CD4-positive, alpha-beta T cell treated with Interleukin-12 subunit alpha and Interleukin-12 subunit beta, for 1 hour (primary cell): ENCODE data around the gene CTU2.
A peak's percentile ranks its signal among the peaks of the same experiment; 100 is the strongest.

Experiments
- DNase-seq: peaks from one replicate; pipeline ENCODE4 v3.0.0-alpha.2; 2020

The CTU2 gene

GRCh38 chr16:88697831-88698615 is 8.3 kb upstream of the CTU2 start:
- peak; percentile 40 for DNase-seq

GRCh38 chr16:88698646-88699045 is 7.7 kb upstream of the CTU2 start:
- DNase-seq, result no peak

- DNase-seq, result no peak
Observed at GRCh38 chr16:88699180-88699579, 7.1 kb upstream of the CTU2 start.

GRCh38 chr16:88700322-88700635 is 6.0 kb upstream of the CTU2 start:
- no peak for DNase-seq

GRCh38 chr16:88700636-88701482 is 5.4 kb upstream of the CTU2 start:
- peak; percentile 94 for DNase-seq

GRCh38 chr16:88701581-88702370 is 4.5 kb upstream of the CTU2 start:
- DNase-seq, result peak; percentile 18

GRCh38 chr16:88702371-88703210 is 3.7 kb upstream of the CTU2 start:
- peak; percentile 10 for DNase-seq

GRCh38 chr16:88703486-88704309 is 2.6 kb upstream of the CTU2 start:
- peak; percentile 76 for DNase-seq

- peak; percentile 43 for DNase-seq
Observed at GRCh38 chr16:88705076-88705684, 1.1 kb upstream of the CTU2 start.

GRCh38 chr16:88705801-88706228 is 488 bp upstream of the CTU2 start:
- DNase-seq, result peak; percentile 20

- peak; percentile 15 for DNase-seq
Observed at GRCh38 chr16:88706965-88707826, 893 bp downstream of the CTU2 start.

GRCh38 chr16:88710556-88710955 is 4.3 kb downstream of the CTU2 start:
- no peak for DNase-seq

GRCh38 chr16:88711750-88712340 is 5.5 kb downstream of the CTU2 start:
- DNase-seq, result no peak

- no peak for DNase-seq
Observed at GRCh38 chr16:88712362-88712979, 6.2 kb downstream of the CTU2 start.

GRCh38 chr16:88713054-88713453 is 6.8 kb downstream of the CTU2 start:
- DNase-seq, result no peak

- DNase-seq, result no peak
Observed at GRCh38 chr16:88713568-88714419, 7.5 kb downstream of the CTU2 start.

GRCh38 chr16:88714420-88715302 is 8.4 kb downstream of the CTU2 start:
- no peak for DNase-seq
